Psoas muscle (tissue), 8 donors: Measurements from ENCODE around the gene RBBP8. TPM values are rescaled to one million over a fixed set of nuclear protein-coding genes. Genes with fewer than 3 reads are reported as not detected.

Experiments
- ATAC-seq, 4 donors: fragments of 200-7000 bp; cut with Tn5 transposase; one replicate each; pipeline ENCODE4 v1.9.1; 2020; ENCODE audit warnings: moderate library complexity in 3 of 4, mild to moderate bottlenecking in 2 of 4
- DNase-seq, 2 donors: peaks; one replicate each; pipeline ENCODE4 v3.0.0-alpha.2; 2020
- H3K27ac ChIP-seq: fragments of 200-600 bp; one replicate; pipeline ENCODE4 v1.8.0; 2022
- H3K27me3 ChIP-seq, 3 donors: fragments of 200-600 bp in 1 of 3; one replicate each; pipeline versions ENCODE4 v1.6.1 to v1.8.0; 2013 to 2022; ENCODE audit warnings: low read length in 2 of 3, mild to moderate bottlenecking in 2 of 3, moderate library complexity in 1 of 3; ENCODE audit not compliant: insufficient read depth in 3 of 3
- H3K36me3 ChIP-seq, 2 donors: fragments of 200-600 bp in 1 of 2; one replicate each; pipeline versions ENCODE4 v1.6.1 to v1.8.0; 2013 to 2022; ENCODE audit warnings: low read depth in 1 of 2, mild to moderate bottlenecking in 1 of 2, moderate library complexity in 1 of 2; ENCODE audit not compliant: insufficient read depth in 1 of 2
- H3K4me1 ChIP-seq: fragments of 200-600 bp; one replicate; pipeline ENCODE4 v1.8.0; 2022
- H3K4me3 ChIP-seq: fragments of 200-600 bp; one replicate; pipeline ENCODE4 v1.8.0; 2022; ENCODE audit warnings: mild to moderate bottlenecking
- H3K9me3 ChIP-seq: fragments of 200-600 bp; one replicate; pipeline ENCODE4 v1.8.0; 2022
- WGBS, 3 donors: extraction: QIAGEN DNeasy Blood & Tissue Kit; methylation state at CpG; one replicate each; pipeline versions ENCODE4 v1.1.6 to v1.1.7; 2013; 5-methylcytosine and 5-hydroxymethylcytosine counted together
- intact Hi-C, 2 donors: fragments of 100-400 bp; cut with DNase I; formaldehyde crosslinking; loops; one replicate each; pipeline versions ENCODE4 v1.11.0 to v1.14.2; 2022
- polyA plus RNA-seq, 3 donors: library from polyadenylated mRNA; stranded (reverse); fragments of 200-250 nt; gene quantifications; one replicate each; pipeline ENCODE4 v1.2.3, GENCODE V29; 2013
- total RNA-seq, 4 donors: library from RNA; stranded (reverse); fragmentation: NEBNext Ultra II Directional in 2 of 4; extraction: Animal tissue kit (Norgen Biotek cat#: 25700) in 2 of 4; gene quantifications; one replicate each; pipeline versions ENCODE4 v1.2.1 to v1.2.4, GENCODE V29; 2021 to 2023
- TF ChIP-seq, protein P1 (sequence below): fragments of 200-600 bp; IDR thresholded peaks from one replicate; pipeline ENCODE4 v1.8.0; 2022; ENCODE audit warnings: antibody characterized with exemption
- donor health status: healthy with polysubstance abuse.
- donor health status: DM: no; HTN: no; CAD: no; lungs with moderate emphysema.
- donor health status: Bipolar disorder and iron deficiency.
- donor health status: healthy.
- donor health status: DM: yes; HTN: yes; CAD: no.
- donor health status: DM: no; HTN: no; CAD: no.
- donor health status: DM: no; HTN: no; CAD: no.
- donor health status: DM: yes; HTN: yes; CAD: no.

Gene RBBP8
- total and polyA plus RNA-seq, 7 donors, result 2.0 to 6.6 (median 2.8) TPM

DNA sequence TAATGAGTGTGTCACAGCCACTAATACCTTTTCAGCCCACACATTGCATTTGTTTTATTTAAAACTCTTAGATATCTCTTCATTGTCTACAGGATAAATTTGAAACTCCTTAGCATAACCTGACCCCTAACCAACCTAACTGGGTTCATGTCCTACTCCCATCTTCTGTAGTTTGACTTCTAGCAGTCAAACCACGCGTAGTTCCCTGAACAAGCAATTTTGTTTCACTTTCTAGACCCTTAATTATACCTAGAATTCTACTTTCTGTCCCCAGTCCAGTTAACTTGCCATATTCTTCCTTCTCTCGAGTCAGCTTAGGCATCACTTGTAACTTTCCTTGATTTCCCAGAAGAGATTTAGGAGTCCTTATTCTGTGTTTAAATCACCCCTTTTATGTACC is 55.1 kb downstream of the RBBP8 start:
- DNase-seq, result no peak

DNA sequence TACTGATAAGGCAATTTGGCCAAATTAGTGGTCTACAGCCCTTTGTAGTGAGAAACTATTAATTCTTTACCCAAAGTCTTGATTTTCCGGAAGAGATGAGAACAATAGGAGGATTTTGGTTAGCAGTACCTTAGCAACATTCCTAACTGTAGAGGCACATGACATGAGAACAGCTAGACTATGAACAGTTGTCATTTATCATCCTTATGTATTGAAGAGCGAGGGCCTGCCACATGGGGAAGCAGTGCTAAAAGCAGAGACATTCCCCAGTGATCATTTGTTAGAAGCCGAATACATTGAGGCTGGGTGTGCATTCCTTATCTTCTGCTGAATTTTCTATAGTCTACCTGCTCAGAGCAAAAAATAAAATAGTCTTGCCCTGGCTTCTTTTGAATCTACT is 65.2 kb downstream of the RBBP8 start:
- H3K4me3 ChIP-seq, result no peak overlapping the region
- intact Hi-C loops, result no loop called here
- H3K27ac ChIP-seq, result no peak overlapping the region
- DNase-seq (no peak), ATAC-seq (no peak)
- H3K36me3 ChIP-seq, result no peaks in the 10 kb centered on the region
- WGBS, 3 donors, result 94 to 95% (median 95%) methylated on average over 3 of the region's 3 CpGs
- TF ChIP-seq, protein P1, sequence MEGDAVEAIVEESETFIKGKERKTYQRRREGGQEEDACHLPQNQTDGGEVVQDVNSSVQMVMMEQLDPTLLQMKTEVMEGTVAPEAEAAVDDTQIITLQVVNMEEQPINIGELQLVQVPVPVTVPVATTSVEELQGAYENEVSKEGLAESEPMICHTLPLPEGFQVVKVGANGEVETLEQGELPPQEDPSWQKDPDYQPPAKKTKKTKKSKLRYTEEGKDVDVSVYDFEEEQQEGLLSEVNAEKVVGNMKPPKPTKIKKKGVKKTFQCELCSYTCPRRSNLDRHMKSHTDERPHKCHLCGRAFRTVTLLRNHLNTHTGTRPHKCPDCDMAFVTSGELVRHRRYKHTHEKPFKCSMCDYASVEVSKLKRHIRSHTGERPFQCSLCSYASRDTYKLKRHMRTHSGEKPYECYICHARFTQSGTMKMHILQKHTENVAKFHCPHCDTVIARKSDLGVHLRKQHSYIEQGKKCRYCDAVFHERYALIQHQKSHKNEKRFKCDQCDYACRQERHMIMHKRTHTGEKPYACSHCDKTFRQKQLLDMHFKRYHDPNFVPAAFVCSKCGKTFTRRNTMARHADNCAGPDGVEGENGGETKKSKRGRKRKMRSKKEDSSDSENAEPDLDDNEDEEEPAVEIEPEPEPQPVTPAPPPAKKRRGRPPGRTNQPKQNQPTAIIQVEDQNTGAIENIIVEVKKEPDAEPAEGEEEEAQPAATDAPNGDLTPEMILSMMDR, result no peak
- H3K4me1 ChIP-seq, result no peaks in the 10 kb centered on the region
- no peaks in the 10 kb centered on the region for H3K27me3 ChIP-seq
- H3K9me3 ChIP-seq, result no peaks in the 10 kb centered on the region

More for the DNA sequence above, 55.1 kb downstream of the RBBP8 start:
- no peaks in the 10 kb centered on the region for H3K27me3 ChIP-seq
- intact Hi-C loops, result loop anchor here in 1 of 2 donors (5.0 kb wide), 1 partner anchor 61 kb away; no protein-coding TSS in a partner anchor
- no peak overlapping the region for H3K27ac ChIP-seq
- no peaks in the 10 kb centered on the region for H3K36me3 ChIP-seq
- no peak for ATAC-seq
- WGBS, 3 donors, result 94 to 97% (median 94%) methylated on average over 3 of the region's 3 CpGs
- H3K4me1 ChIP-seq, result no peaks in the 10 kb centered on the region
- H3K4me3 ChIP-seq, result no peak overlapping the region
- TF ChIP-seq, protein P1, result no peak
- H3K9me3 ChIP-seq, result no peaks in the 10 kb centered on the region

DNA sequence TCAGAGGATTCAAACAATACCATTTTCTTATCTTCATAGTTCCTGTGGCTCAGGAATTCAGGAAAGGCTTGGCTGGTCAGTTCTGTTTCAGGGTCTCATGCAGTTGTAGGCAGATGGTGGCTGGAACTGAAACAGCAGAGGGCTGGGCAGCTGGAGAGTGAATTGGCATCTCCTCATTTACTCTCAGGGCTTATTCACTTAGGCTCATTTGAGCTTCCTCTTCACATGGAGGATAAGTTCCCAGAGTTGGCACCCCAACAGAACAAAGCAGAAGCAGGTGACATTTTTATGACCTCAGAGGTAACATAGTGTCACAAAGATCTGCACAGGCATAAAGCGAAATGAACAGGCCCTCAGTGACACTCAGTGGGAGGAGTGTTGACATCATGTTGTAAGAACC is 66.1 kb downstream of the RBBP8 start:
- 93 to 100% (median 94%) methylated on average over 1 of the region's 1 CpG for WGBS, 3 donors
- H3K9me3 ChIP-seq, result no peaks in the 10 kb centered on the region
- H3K36me3 ChIP-seq, result no peaks in the 10 kb centered on the region
- ATAC-seq (no peak), DNase-seq (no peak)
- no peaks in the 10 kb centered on the region for H3K4me1 ChIP-seq
- no peaks in the 10 kb centered on the region for H3K27me3 ChIP-seq
- TF ChIP-seq, protein P1, result no peak
- H3K4me3 ChIP-seq, result no peak overlapping the region
- H3K27ac ChIP-seq, result no peak overlapping the region
- intact Hi-C loops, result no loop called here

DNA sequence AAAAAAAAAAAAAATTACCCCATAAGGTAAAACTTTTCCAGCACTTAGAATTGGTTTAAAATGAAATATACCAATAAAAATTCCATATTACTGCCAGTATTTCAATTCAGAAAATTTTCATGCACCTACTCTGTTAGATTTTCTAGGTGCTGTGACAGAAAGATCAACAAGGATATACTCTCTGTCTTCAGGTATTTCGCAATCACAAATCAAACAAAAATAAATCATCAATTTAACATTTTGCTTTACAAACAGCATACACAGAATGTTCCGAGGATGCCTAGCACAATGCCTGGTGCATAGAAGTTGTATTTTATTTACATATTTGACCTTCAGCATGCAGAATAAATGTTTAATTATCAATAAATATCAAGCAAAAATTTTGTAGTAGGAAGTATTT is 66.5 kb downstream of the RBBP8 start:
- TF ChIP-seq, protein P1, result no peak
- H3K4me1 ChIP-seq, result no peaks in the 10 kb centered on the region
- WGBS, 3 donors, result 98 to 99% (median 98%) methylated on average over 2 of the region's 2 CpGs
- no peaks in the 10 kb centered on the region for H3K27me3 ChIP-seq
- intact Hi-C loops, result no loop called here
- DNase-seq (no peak), ATAC-seq (no peak)
- H3K9me3 ChIP-seq, result no peaks in the 10 kb centered on the region
- H3K27ac ChIP-seq, result no peak overlapping the region
- H3K36me3 ChIP-seq, result no peaks in the 10 kb centered on the region
- H3K4me3 ChIP-seq, result no peak overlapping the region

DNA sequence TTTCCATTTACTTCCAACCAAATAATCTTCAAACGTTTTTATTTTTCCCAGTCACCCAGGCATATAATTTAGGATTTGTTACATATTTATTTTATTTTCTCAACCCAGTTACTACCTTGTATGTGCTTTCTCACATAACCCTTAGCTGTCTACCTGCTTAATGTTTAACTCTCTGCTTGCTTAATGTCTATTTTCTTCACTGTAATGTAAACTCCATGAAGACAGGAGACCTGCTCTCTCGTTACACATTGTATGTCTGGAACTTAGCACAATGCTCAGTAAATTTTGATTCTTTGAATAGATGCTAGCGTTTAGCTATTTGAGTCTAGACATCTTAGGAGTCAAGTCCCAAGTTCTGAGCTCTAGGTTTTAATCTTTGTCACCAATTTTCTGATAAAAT is 70.2 kb downstream of the RBBP8 start:
- intact Hi-C loops, result no loop called here
- DNase-seq, result no peak
- H3K36me3 ChIP-seq, result no peaks in the 10 kb centered on the region
- H3K27ac ChIP-seq, result no peak overlapping the region
- TF ChIP-seq, protein P1, result no peak
- H3K9me3 ChIP-seq, result no peaks in the 10 kb centered on the region
- no peak overlapping the region for H3K4me3 ChIP-seq
- WGBS, 3 donors, result 89 to 92% (median 90%) methylated on average over 3 of the region's 3 CpGs
- H3K4me1 ChIP-seq, result no peaks in the 10 kb centered on the region
- no peak for ATAC-seq
- H3K27me3 ChIP-seq, result no peaks in the 10 kb centered on the region
